Mesendoderm (in vitro differentiated cells): ENCODE measurements around the gene FANK1. TPM values are rescaled to one million over a fixed set of nuclear protein-coding genes. Genes with fewer than 3 reads are reported as not detected.
A peak's percentile ranks its signal among the peaks of the same experiment; 100 is the strongest.
"Not testable (repeated sequence)": the region's sequence is repeated elsewhere in the genome, so short reads cannot be mapped to it uniquely, and the experiment has no call there.

Source experiments
- DNase-seq: peaks from one replicate; pipeline ENCODE4 v3.0.0; 2013
- H2AK5ac ChIP-seq: 2 replicates; pipeline ENCODE4 v1.6.1; 2013; ENCODE audit warnings: low read length, inconsistent platforms
- H2BK120ac ChIP-seq: 2 replicates; pipeline ENCODE4 v1.6.1; 2013; ENCODE audit warnings: low read depth, mild to moderate bottlenecking, low read length, moderate library complexity, mixed read lengths
- H2BK15ac ChIP-seq: replicated peaks from 2 replicates; pipeline ENCODE4 v1.6.1; 2013; ENCODE audit warnings: low read depth, mild to moderate bottlenecking, moderate library complexity
- H2BK5ac ChIP-seq: 2 replicates; pipeline ENCODE4 v1.6.1; 2013; ENCODE audit warnings: low read length, inconsistent platforms
- H3K18ac ChIP-seq: 2 replicates; pipeline ENCODE4 v1.6.1; 2013; ENCODE audit warnings: mild to moderate bottlenecking, low read length, mixed read lengths
- H3K23ac ChIP-seq: one replicate; pipeline ENCODE4 v1.6.1; 2013; ENCODE audit warnings: low read length
- H3K27ac ChIP-seq: 2 replicates; pipeline ENCODE4 v1.5.1; 2013; ENCODE audit warnings: low read depth, mild to moderate bottlenecking, inconsistent platforms, low read length, moderate library complexity
- H3K27me3 ChIP-seq: 2 replicates; pipeline ENCODE4 v1.6.1; 2013; ENCODE audit warnings: low read length, control low read depth, mild to moderate bottlenecking, inconsistent platforms; ENCODE audit not compliant: insufficient read depth, poor library complexity
- H3K36me3 ChIP-seq: 2 replicates; pipeline ENCODE4 v1.6.1; 2013; ENCODE audit warnings: low read length, inconsistent platforms; ENCODE audit not compliant: control insufficient read depth, insufficient read depth
- H3K4ac ChIP-seq: one replicate; pipeline ENCODE4 v1.6.1; 2013; ENCODE audit warnings: low read depth, mild to moderate bottlenecking, low read length, moderate library complexity
- H3K4me1 ChIP-seq: 2 replicates; pipeline ENCODE4 v1.6.1; 2013; ENCODE audit warnings: low read depth, low read length, inconsistent platforms; ENCODE audit not compliant: control insufficient read depth
- H3K4me2 ChIP-seq: 2 replicates; pipeline ENCODE4 v1.6.1; 2013; ENCODE audit warnings: low read length
- H3K4me3 ChIP-seq: 2 replicates; pipeline ENCODE4 v1.5.1; 2013; ENCODE audit warnings: mild to moderate bottlenecking, low read length
- H3K56ac ChIP-seq: one replicate; pipeline ENCODE4 v1.6.1; 2013; ENCODE audit warnings: low read length
- H3K79me1 ChIP-seq: 2 replicates; pipeline ENCODE4 v1.6.1; 2013; ENCODE audit warnings: low read length, inconsistent platforms
- H3K79me2 ChIP-seq: 2 replicates; pipeline ENCODE4 v1.6.1; 2013; ENCODE audit warnings: mild to moderate bottlenecking, low read length; ENCODE audit not compliant: control insufficient read depth, insufficient read depth
- H3K9ac ChIP-seq: 2 replicates; pipeline ENCODE4 v1.6.1; 2013; ENCODE audit warnings: low read length, inconsistent platforms
- H4K5ac ChIP-seq: one replicate; pipeline ENCODE4 v1.6.1; 2013; ENCODE audit warnings: low read length
- H4K8ac ChIP-seq: one replicate; pipeline ENCODE4 v1.6.1; 2013; ENCODE audit warnings: low read depth, mild to moderate bottlenecking, control low read depth, low read length, moderate library complexity
- WGBS: extraction: QIAGEN DNeasy Blood & Tissue Kit; methylation state at CpG from one replicate; pipeline ENCODE4 v1.1.7; 2013; ENCODE audit warnings: low lambda C conversion rate, missing lambda C conversion rate; ENCODE audit not compliant: insufficient coverage; ENCODE audit errors: extremely low coverage; 5-methylcytosine and 5-hydroxymethylcytosine counted together
- polyA plus RNA-seq, 2 experiments: library from polyadenylated mRNA; stranded (reverse); fragments of 200-250 nt; gene quantifications; one replicate each; pipeline ENCODE4 v1.2.3, GENCODE V29; 2013

The FANK1 gene, protein sequence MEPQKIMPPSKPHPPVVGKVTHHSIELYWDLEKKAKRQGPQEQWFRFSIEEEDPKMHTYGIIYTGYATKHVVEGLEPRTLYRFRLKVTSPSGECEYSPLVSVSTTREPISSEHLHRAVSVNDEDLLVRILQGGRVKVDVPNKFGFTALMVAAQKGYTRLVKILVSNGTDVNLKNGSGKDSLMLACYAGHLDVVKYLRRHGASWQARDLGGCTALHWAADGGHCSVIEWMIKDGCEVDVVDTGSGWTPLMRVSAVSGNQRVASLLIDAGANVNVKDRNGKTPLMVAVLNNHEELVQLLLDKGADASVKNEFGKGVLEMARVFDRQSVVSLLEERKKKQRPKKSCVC
- polyA plus RNA-seq (2013, experiment 1 of 2) = 0.39 TPM
- 0.66 TPM for polyA plus RNA-seq (2013, experiment 2 of 2)

DNA sequence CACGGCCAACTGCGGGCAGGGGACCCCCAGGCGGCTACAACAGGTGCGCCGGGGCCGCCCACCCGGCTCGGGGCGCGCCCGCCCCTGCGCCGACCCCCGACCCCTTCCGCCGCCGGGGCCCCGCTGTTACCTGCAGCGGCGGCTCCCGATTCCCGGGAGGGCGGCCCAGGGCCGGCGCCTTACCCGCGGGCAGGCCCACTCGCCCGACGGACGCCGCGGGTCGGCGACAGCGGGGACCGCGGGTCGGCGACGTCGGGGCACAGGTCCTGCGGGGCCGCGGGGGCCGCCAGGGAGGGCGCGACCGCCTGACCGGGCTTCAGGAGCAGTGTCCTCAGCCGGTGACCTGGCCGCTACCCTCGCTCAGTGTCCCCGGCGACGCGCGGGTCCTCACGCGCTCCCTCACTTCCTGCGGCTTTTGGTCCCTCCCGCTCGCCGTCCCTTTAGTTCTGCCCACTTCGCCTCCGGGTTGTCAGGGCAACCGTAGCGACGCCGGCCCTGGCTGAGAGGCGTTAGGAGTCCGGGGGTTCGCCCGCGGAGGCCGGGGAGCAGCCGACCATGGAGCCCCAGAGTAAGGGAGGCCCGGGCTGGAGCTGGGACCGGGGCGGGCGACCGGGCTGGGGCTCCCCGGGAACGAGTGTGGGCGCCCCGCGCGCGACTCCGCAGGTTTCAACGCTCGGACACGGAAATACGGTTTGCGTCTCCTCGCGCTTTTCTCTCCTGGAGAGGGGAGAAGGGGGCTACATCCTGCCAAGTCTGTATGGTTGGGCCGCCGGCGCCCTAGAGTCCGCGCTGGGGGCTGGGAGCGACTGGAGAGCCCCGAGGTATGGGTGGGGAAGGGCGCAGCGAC lies at the start of gene FANK1:
Gene FANK1, plus strand, starts transcription at position 477 of the 847 bp plus-strand sequence. Its CDS starts 79 bp downstream, at position 556.
- H3K4ac ChIP-seq, H2BK5ac ChIP-seq, H3K27me3 ChIP-seq, H3K79me1 ChIP-seq, H3K36me3 ChIP-seq, H2BK120ac ChIP-seq, H4K5ac ChIP-seq, H3K23ac ChIP-seq, H3K4me1 ChIP-seq, H3K79me2 ChIP-seq, H2AK5ac ChIP-seq, H2BK15ac ChIP-seq: not testable (repeated sequence)
- Histone ChIP-seq H3K4me2 (peak within 1 kb of the TSS; percentile 44), H3K4me3 (peak within 1 kb of the TSS; percentile 56), H3K18ac (peak within 1 kb of the TSS; percentile 20), H3K27ac (peak within 1 kb of the TSS; percentile 92), H4K8ac (peak within 1 kb of the TSS; percentile 78), H3K56ac (peak within 1 kb of the TSS; percentile 56), H3K9ac (peak within 1 kb of the TSS; percentile 70)
- WGBS = no CpG with 5 or more reads among the region's 106 CpGs
- DNase-seq = peak; percentile 94

DNA sequence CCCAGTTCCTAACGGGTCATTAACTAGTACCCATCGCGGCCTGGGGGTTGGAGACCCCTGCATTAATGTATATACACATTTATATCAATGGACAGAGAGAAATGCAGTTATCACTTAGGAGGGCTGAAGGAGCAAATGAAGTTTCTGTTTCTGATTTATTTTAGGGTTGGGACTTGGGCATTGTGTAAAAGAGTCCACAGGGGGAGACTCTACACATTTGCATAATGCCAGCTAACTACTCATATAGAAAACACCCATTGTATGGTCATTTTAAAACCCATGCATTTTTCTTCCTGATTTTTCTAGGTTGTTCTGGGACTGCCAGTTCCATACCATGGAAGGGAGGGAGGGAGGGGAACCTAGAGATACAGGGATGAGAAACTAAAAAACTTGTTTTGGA lies 49.5 kb upstream of the FANK1 start:
- Histone ChIP-seq H2BK15ac (no peak overlapping the region), H4K8ac (no peak overlapping the region), H3K27me3 (no peaks in the 10 kb centered on the region), H3K4me1 (no peaks in the 10 kb centered on the region), H3K79me1 (no peaks in the 10 kb centered on the region), H2BK120ac (no peak overlapping the region), H3K4ac (no peak overlapping the region), H3K9ac (no peak overlapping the region), H2AK5ac (no peak overlapping the region), H2BK5ac (no peak overlapping the region), H3K18ac (no peak overlapping the region), H3K23ac (no peak overlapping the region), H3K27ac (no peak overlapping the region), H3K36me3 (peaks cover 2% of the 10 kb centered on the region), H3K4me2 (no peak overlapping the region), H3K4me3 (no peak overlapping the region), H4K5ac (no peak overlapping the region), H3K56ac (no peak overlapping the region), H3K79me2 (no peaks in the 10 kb centered on the region)
- no peak for DNase-seq
- WGBS = no CpG with 5 or more reads among the region's 3 CpGs

DNA sequence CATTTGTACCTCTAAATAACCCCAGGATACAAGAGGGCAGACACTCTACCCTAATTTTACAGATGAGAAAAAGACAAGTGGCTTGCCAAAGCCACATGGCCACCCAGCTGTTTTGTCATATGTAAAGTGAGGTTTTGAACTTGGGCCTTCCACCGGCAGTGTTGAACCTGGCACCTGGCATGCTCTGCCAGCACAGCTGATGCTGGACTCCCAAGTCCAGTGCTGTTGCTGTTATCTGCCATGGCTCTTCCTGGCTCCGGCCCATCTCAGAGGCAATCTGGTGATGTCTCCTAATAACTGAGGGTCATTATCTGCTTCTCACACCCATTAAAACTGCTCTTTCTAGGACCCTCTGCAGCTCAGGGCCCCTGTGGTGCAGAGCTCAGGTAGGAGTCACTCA lies 48.0 kb upstream of the FANK1 start:
- Histone ChIP-seq H3K79me1 (no peaks in the 10 kb centered on the region), H3K4ac (no peak overlapping the region), H3K56ac (no peak overlapping the region), H2AK5ac (no peak overlapping the region), H3K27me3 (no peaks in the 10 kb centered on the region), H2BK15ac (no peak overlapping the region), H3K23ac (no peak overlapping the region), H3K27ac (no peak overlapping the region), H3K4me1 (no peaks in the 10 kb centered on the region), H2BK5ac (no peak overlapping the region), H3K18ac (no peak overlapping the region), H4K8ac (no peak overlapping the region), H3K36me3 (peaks cover 3% of the 10 kb centered on the region), H3K4me2 (no peak overlapping the region), H4K5ac (no peak overlapping the region), H3K4me3 (no peak overlapping the region), H3K79me2 (no peaks in the 10 kb centered on the region), H2BK120ac (no peak overlapping the region), H3K9ac (no peak overlapping the region)
- no peak for DNase-seq
- no CpG with 5 or more reads among the region's 2 CpGs for WGBS

DNA sequence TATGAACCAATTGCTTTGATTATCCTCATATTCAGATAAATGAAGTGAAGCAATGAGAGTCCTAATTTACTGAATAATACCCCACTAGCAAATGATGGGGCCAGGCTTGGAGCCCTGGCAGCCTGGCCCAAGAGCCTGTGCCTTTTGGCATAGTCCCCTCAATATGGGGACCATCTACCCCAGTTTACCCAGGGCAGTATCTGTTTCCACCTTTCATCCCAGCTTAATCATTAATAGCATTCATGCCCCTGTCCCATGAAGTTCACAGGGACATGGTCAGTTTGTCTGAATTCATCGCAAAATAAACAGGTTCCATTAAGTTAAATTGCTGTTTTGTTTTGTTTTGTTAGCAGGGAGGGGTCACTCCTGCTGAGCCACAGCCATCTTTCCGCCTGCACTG lies 47.5 kb upstream of the FANK1 start:
- Histone ChIP-seq H3K9ac (no peak overlapping the region), H2AK5ac (no peak overlapping the region), H3K4ac (no peak overlapping the region), H3K79me2 (no peaks in the 10 kb centered on the region), H3K4me1 (no peaks in the 10 kb centered on the region), H4K5ac (no peak overlapping the region), H3K27me3 (no peaks in the 10 kb centered on the region), H2BK5ac (no peak overlapping the region), H3K27ac (no peak overlapping the region), H3K56ac (no peak overlapping the region), H2BK15ac (no peak overlapping the region), H2BK120ac (no peak overlapping the region), H3K79me1 (no peaks in the 10 kb centered on the region), H3K23ac (no peak overlapping the region), H3K18ac (no peak overlapping the region), H3K36me3 (peaks cover 3% of the 10 kb centered on the region), H3K4me3 (no peak overlapping the region), H3K4me2 (no peak overlapping the region), H4K8ac (no peak overlapping the region)
- no CpG with 5 or more reads among the region's 2 CpGs for WGBS
- no peak for DNase-seq

DNA sequence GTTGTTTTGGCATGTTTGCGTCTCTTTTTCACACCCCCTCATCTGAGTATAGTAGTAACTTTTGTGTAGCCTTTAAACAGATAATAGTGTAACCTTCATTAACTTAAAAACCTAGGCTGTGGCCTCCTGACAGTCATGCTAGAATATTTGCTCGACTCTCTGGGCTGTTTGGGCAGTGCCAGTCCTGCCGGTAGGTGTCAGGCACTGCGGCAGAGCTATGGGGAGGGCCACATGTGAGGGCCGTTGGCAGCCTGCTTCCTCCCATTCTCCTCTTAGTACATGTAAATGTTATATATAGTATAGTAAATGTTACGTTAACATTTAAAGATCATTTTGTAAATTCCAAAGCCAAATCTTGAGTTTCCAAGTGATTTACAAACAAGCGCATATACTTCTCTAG lies 46.9 kb upstream of the FANK1 start:
- Histone ChIP-seq H3K4ac (no peak overlapping the region), H3K4me2 (no peak overlapping the region), H2BK15ac (no peak overlapping the region), H3K36me3 (peaks cover 3% of the 10 kb centered on the region), H3K27ac (no peak overlapping the region), H4K5ac (no peak overlapping the region), H3K79me1 (no peaks in the 10 kb centered on the region), H2BK5ac (no peak overlapping the region), H3K56ac (no peak overlapping the region), H3K23ac (no peak overlapping the region), H3K4me1 (no peaks in the 10 kb centered on the region), H4K8ac (no peak overlapping the region), H3K9ac (no peak overlapping the region), H2BK120ac (no peak overlapping the region), H3K4me3 (no peak overlapping the region), H3K27me3 (no peaks in the 10 kb centered on the region), H2AK5ac (no peak overlapping the region), H3K18ac (no peak overlapping the region), H3K79me2 (no peaks in the 10 kb centered on the region)
- DNase-seq = no peak
- WGBS = no CpG with 5 or more reads among the region's 7 CpGs
